ENCODE results near the gene CAPN13.

CAPN13 gene

GRCh38 chr2:30807249-30807648 is at the start of gene CAPN13:
Gene CAPN13, minus strand, starts transcription at chr2:30807446. Its CDS starts 20,121 bp downstream, at chr2:30787325.
- no peak for DNase-seq

GRCh38 chr2:30847841-30848240 is 40.6 kb upstream of the CAPN13 start:
- no peak for DNase-seq

GRCh38 chr2:30847329-30847728 is 40.1 kb upstream of the CAPN13 start:
- DNase-seq, result peak; percentile 2

- no peak for DNase-seq
Measured at GRCh38 chr2:30828586-30828985, 21.3 kb upstream of the CAPN13 start.

- no peak for DNase-seq
Measured at GRCh38 chr2:30826916-30827315, 19.7 kb upstream of the CAPN13 start.

GRCh38 chr2:30826481-30826880 is 19.2 kb upstream of the CAPN13 start:
- no peak for DNase-seq

GRCh38 chr2:30823452-30823851 is 16.2 kb upstream of the CAPN13 start:
- no peak for DNase-seq

GRCh38 chr2:30821960-30822359 is 14.7 kb upstream of the CAPN13 start:
- no peak for DNase-seq

- DNase-seq, result no peak
Measured at GRCh38 chr2:30820381-30821055, 13.3 kb upstream of the CAPN13 start.

GRCh38 chr2:30809938-30810337 is 2.7 kb upstream of the CAPN13 start:
- no peak for DNase-seq

- no peak for DNase-seq
Measured at GRCh38 chr2:30808695-30809094, 1.4 kb upstream of the CAPN13 start.

- no peak for DNase-seq
Measured at GRCh38 chr2:30803281-30803680, 4.0 kb downstream of the CAPN13 start.

GRCh38 chr2:30802611-30803010 is 4.6 kb downstream of the CAPN13 start:
- DNase-seq, result no peak

GRCh38 chr2:30801821-30802455 is 5.3 kb downstream of the CAPN13 start:
- DNase-seq, result no peak

GRCh38 chr2:30800159-30800558 is 7.1 kb downstream of the CAPN13 start:
- DNase-seq, result no peak

- no peak for DNase-seq
Measured at GRCh38 chr2:30799366-30799765, 7.9 kb downstream of the CAPN13 start.

- DNase-seq, result peak; percentile 5
Measured at GRCh38 chr2:30798536-30798991, 8.7 kb downstream of the CAPN13 start.

- no peak for DNase-seq
Measured at GRCh38 chr2:30797381-30798015, 9.7 kb downstream of the CAPN13 start.

- DNase-seq, result no peak
Measured at GRCh38 chr2:30796699-30797098, 10.5 kb downstream of the CAPN13 start.

GRCh38 chr2:30792521-30792920 is 14.7 kb downstream of the CAPN13 start:
- DNase-seq, result no peak

- DNase-seq, result no peak
Measured at GRCh38 chr2:30790879-30791278, 16.4 kb downstream of the CAPN13 start.

- DNase-seq, result no peak
Measured at GRCh38 chr2:30789670-30790210, 17.5 kb downstream of the CAPN13 start.

- DNase-seq, result no peak
Measured at GRCh38 chr2:30786923-30787685, 20.1 kb downstream of the CAPN13 start.
